Mesendoderm (in vitro differentiated cells): ENCODE data around the gene VSIG2.

Source experiments
- DNase-seq: peaks from one replicate; pipeline ENCODE4 v3.0.0; 2013
- H2AK5ac ChIP-seq: 2 replicates; pipeline ENCODE4 v1.6.1; 2013; ENCODE audit warnings: low read length, inconsistent platforms
- H2BK120ac ChIP-seq: 2 replicates; pipeline ENCODE4 v1.6.1; 2013; ENCODE audit warnings: low read depth, mild to moderate bottlenecking, low read length, moderate library complexity, mixed read lengths
- H2BK15ac ChIP-seq: replicated peaks from 2 replicates; pipeline ENCODE4 v1.6.1; 2013; ENCODE audit warnings: low read depth, mild to moderate bottlenecking, moderate library complexity
- H2BK5ac ChIP-seq: 2 replicates; pipeline ENCODE4 v1.6.1; 2013; ENCODE audit warnings: low read length, inconsistent platforms
- H3K18ac ChIP-seq: 2 replicates; pipeline ENCODE4 v1.6.1; 2013; ENCODE audit warnings: mild to moderate bottlenecking, low read length, mixed read lengths
- H3K23ac ChIP-seq: one replicate; pipeline ENCODE4 v1.6.1; 2013; ENCODE audit warnings: low read length
- H3K27ac ChIP-seq: 2 replicates; pipeline ENCODE4 v1.5.1; 2013; ENCODE audit warnings: low read depth, mild to moderate bottlenecking, inconsistent platforms, low read length, moderate library complexity
- H3K27me3 ChIP-seq: 2 replicates; pipeline ENCODE4 v1.6.1; 2013; ENCODE audit warnings: low read length, control low read depth, mild to moderate bottlenecking, inconsistent platforms; ENCODE audit not compliant: insufficient read depth, poor library complexity
- H3K36me3 ChIP-seq: 2 replicates; pipeline ENCODE4 v1.6.1; 2013; ENCODE audit warnings: low read length, inconsistent platforms; ENCODE audit not compliant: control insufficient read depth, insufficient read depth
- H3K4ac ChIP-seq: one replicate; pipeline ENCODE4 v1.6.1; 2013; ENCODE audit warnings: low read depth, mild to moderate bottlenecking, low read length, moderate library complexity
- H3K4me1 ChIP-seq: 2 replicates; pipeline ENCODE4 v1.6.1; 2013; ENCODE audit warnings: low read depth, low read length, inconsistent platforms; ENCODE audit not compliant: control insufficient read depth
- H3K4me2 ChIP-seq: 2 replicates; pipeline ENCODE4 v1.6.1; 2013; ENCODE audit warnings: low read length
- H3K4me3 ChIP-seq: 2 replicates; pipeline ENCODE4 v1.5.1; 2013; ENCODE audit warnings: mild to moderate bottlenecking, low read length
- H3K56ac ChIP-seq: one replicate; pipeline ENCODE4 v1.6.1; 2013; ENCODE audit warnings: low read length
- H3K79me1 ChIP-seq: 2 replicates; pipeline ENCODE4 v1.6.1; 2013; ENCODE audit warnings: low read length, inconsistent platforms
- H3K79me2 ChIP-seq: 2 replicates; pipeline ENCODE4 v1.6.1; 2013; ENCODE audit warnings: mild to moderate bottlenecking, low read length; ENCODE audit not compliant: control insufficient read depth, insufficient read depth
- H3K9ac ChIP-seq: 2 replicates; pipeline ENCODE4 v1.6.1; 2013; ENCODE audit warnings: low read length, inconsistent platforms
- H4K5ac ChIP-seq: one replicate; pipeline ENCODE4 v1.6.1; 2013; ENCODE audit warnings: low read length
- H4K8ac ChIP-seq: one replicate; pipeline ENCODE4 v1.6.1; 2013; ENCODE audit warnings: low read depth, mild to moderate bottlenecking, control low read depth, low read length, moderate library complexity
- WGBS: extraction: QIAGEN DNeasy Blood & Tissue Kit; methylation state at CpG from one replicate; pipeline ENCODE4 v1.1.7; 2013; ENCODE audit warnings: low lambda C conversion rate, missing lambda C conversion rate; ENCODE audit not compliant: insufficient coverage; ENCODE audit errors: extremely low coverage; 5-methylcytosine and 5-hydroxymethylcytosine counted together

Gene VSIG2

DNA sequence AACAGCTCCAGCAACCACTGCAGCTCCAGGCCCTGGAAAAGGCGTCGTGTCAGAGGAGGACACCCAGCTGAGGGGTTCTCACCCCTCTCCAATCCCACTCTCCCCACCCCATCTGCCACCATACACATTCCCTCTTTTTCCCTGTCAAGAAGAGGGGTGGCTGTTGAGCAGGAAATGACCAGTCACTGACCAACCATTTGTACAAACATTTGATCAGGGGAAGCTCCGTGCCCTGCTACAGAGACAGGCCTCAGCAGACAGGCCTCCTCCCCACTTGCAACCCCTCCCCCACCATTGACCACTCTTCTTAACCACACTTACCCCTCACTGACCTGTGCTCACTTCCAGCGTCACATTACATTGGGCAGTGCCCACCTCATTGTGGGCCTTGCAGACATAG is 2.3 kb upstream of the VSIG2 start:
- no peak overlapping the region for H3K18ac ChIP-seq
- H3K79me2 ChIP-seq: no peaks in the 10 kb centered on the region
- H3K4me1 ChIP-seq: peaks cover 4% of the 10 kb centered on the region
- WGBS: no CpG with 5 or more reads among the region's 4 CpGs
- H2BK5ac ChIP-seq: no peak overlapping the region
- H3K27me3 ChIP-seq: peaks cover 74% of the 10 kb centered on the region
- H3K27ac ChIP-seq: no peak overlapping the region
- no peak overlapping the region for H3K23ac ChIP-seq
- DNase-seq: no peak
- H2AK5ac ChIP-seq: no peak overlapping the region
- H3K4me3 ChIP-seq: no peak overlapping the region
- no peak overlapping the region for H4K8ac ChIP-seq
- H3K9ac ChIP-seq: no peak overlapping the region
- H2BK15ac ChIP-seq: no peak overlapping the region
- no peak overlapping the region for H2BK120ac ChIP-seq
- H3K56ac ChIP-seq: no peak overlapping the region
- no peak overlapping the region for H3K4ac ChIP-seq
- H3K36me3 ChIP-seq: no peaks in the 10 kb centered on the region
- no peak overlapping the region for H3K4me2 ChIP-seq
- no peak overlapping the region for H4K5ac ChIP-seq
- H3K79me1 ChIP-seq: no peaks in the 10 kb centered on the region

DNA sequence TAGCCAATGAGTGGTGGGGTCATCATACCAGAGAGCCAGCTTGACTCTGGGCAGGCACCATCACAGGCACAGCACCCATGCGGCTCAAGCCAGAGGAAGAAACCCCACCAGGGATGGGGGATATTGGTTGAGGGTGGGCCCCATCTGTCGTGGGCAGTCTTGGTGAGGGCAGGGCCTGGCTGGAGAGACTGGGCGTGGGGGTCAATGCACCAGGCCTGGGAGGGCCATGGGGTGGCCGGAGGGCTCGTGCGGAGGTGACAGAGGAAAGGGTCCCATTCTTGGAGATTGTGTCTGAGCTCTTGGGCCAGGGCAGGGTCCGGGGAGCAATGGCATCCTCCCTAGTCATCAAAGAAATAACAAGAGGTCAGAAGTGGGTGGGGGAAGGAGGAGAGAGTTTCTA is 1.6 kb upstream of the VSIG2 start:
- no peak overlapping the region for H3K18ac ChIP-seq
- no peak for DNase-seq
- no peaks in the 10 kb centered on the region for H3K79me1 ChIP-seq
- no peak overlapping the region for H3K56ac ChIP-seq
- peaks cover 74% of the 10 kb centered on the region for H3K27me3 ChIP-seq
- no peaks in the 10 kb centered on the region for H3K79me2 ChIP-seq
- H4K8ac ChIP-seq: no peak overlapping the region
- H2BK15ac ChIP-seq: no peak overlapping the region
- H2AK5ac ChIP-seq: no peak overlapping the region
- H3K4me2 ChIP-seq: no peak overlapping the region
- H2BK5ac ChIP-seq: no peak overlapping the region
- no CpG with 5 or more reads among the region's 7 CpGs for WGBS
- H3K9ac ChIP-seq: no peak overlapping the region
- peaks cover 4% of the 10 kb centered on the region for H3K4me1 ChIP-seq
- no peak overlapping the region for H3K27ac ChIP-seq
- H4K5ac ChIP-seq: no peak overlapping the region
- no peak overlapping the region for H3K4me3 ChIP-seq
- no peak overlapping the region for H3K23ac ChIP-seq
- H3K36me3 ChIP-seq: no peaks in the 10 kb centered on the region
- no peak overlapping the region for H3K4ac ChIP-seq
- H2BK120ac ChIP-seq: no peak overlapping the region

GRCh38 chr11:124753205-124753604 is 1.1 kb upstream of the VSIG2 start:
- peaks cover 4% of the 10 kb centered on the region for H3K4me1 ChIP-seq
- H4K8ac ChIP-seq: no peak overlapping the region
- H3K36me3 ChIP-seq: no peaks in the 10 kb centered on the region
- H3K4ac ChIP-seq: no peak overlapping the region
- no peak overlapping the region for H3K23ac ChIP-seq
- no peak overlapping the region for H3K4me3 ChIP-seq
- H4K5ac ChIP-seq: no peak overlapping the region
- no peak overlapping the region for H2BK15ac ChIP-seq
- no peak overlapping the region for H2BK120ac ChIP-seq
- no peaks in the 10 kb centered on the region for H3K79me1 ChIP-seq
- peaks cover 77% of the 10 kb centered on the region for H3K27me3 ChIP-seq
- H3K9ac ChIP-seq: no peak overlapping the region
- no peak overlapping the region for H2BK5ac ChIP-seq
- DNase-seq: no peak
- H3K79me2 ChIP-seq: no peaks in the 10 kb centered on the region
- H3K4me2 ChIP-seq: no peak overlapping the region
- no peak overlapping the region for H2AK5ac ChIP-seq
- H3K56ac ChIP-seq: no peak overlapping the region
- no peak overlapping the region for H3K18ac ChIP-seq
- H3K27ac ChIP-seq: no peak overlapping the region

DNA sequence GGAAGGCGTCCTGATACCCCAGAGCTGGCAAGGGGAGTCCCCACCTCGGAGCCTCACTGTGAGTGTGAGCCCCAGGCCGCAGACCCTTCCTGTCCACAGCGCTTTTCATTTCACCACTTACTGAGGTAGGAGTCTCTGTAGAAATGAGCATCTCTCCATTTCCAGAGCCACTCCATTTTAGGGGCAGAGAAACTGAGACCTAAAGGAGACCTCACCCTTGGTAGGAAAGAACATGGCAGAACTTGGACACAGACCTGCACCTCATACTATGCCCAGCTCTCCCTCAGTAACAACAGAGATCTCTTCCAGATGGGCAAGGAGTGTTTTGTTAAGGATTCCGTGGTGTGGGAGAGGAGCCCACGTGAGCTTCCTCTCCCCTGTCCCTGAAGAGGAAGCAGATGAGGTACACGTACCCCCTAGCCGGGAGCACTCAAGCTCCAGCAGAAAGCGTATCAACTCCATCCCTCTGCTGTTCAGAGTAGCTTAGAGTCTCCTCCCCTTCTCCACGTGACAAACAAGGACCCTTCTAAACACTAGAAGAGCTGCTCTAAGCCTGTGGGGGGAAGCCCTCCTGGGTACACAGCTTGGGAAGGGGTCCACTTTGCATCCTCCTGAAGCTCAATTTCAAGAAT is 532 bp upstream of the VSIG2 start:
- H2BK15ac ChIP-seq: no peak overlapping the region
- no peak overlapping the region for H3K4me3 ChIP-seq
- H3K9ac ChIP-seq: peak overlapping the region; percentile 51
- H3K56ac ChIP-seq: peak overlapping the region; percentile 42
- H2BK5ac ChIP-seq: no peak overlapping the region
- no peaks in the 10 kb centered on the region for H3K36me3 ChIP-seq
- no CpG with 5 or more reads among the region's 10 CpGs for WGBS
- H3K4me2 ChIP-seq: peak overlapping the region; percentile 75
- no peak overlapping the region for H4K5ac ChIP-seq
- no peak overlapping the region for H3K18ac ChIP-seq
- peaks cover 77% of the 10 kb centered on the region for H3K27me3 ChIP-seq
- H2BK120ac ChIP-seq: no peak overlapping the region
- H3K23ac ChIP-seq: no peak overlapping the region
- H3K79me2 ChIP-seq: no peaks in the 10 kb centered on the region
- peaks cover 4% of the 10 kb centered on the region for H3K4me1 ChIP-seq
- no peak overlapping the region for H2AK5ac ChIP-seq
- no peaks in the 10 kb centered on the region for H3K79me1 ChIP-seq
- no peak overlapping the region for H4K8ac ChIP-seq
- no peak overlapping the region for H3K4ac ChIP-seq
- H3K27ac ChIP-seq: no peak overlapping the region
- no peak for DNase-seq

DNA sequence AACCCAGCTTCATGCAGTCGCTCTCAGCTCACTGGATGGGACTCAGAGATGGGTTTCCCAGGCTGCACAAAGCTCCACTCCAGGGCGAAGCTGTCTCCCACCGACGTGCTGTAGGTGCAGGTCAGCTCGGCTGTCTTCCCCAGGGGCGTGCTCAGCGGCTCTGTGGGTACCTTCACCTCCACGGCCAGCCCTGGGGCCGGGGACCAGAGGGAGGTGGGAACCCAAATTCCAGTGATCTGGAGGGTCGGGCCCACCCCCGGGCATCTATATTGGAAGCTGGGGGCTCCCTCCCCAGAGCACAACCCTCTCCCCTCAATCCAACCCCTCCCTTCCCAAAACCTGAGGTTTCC is 689 bp downstream of the VSIG2 start:
- WGBS: no CpG with 5 or more reads among the region's 11 CpGs
- Histone ChIP-seq H2BK120ac (no peak overlapping the region), H3K56ac (no peak overlapping the region), H3K79me1 (no peaks in the 10 kb centered on the region), H3K4ac (no peak overlapping the region), H3K4me3 (no peak overlapping the region), H3K18ac (no peak overlapping the region), H3K4me1 (peaks cover 4% of the 10 kb centered on the region), H3K79me2 (no peaks in the 10 kb centered on the region), H3K27ac (no peak overlapping the region), H2BK15ac (no peak overlapping the region), H3K36me3 (no peaks in the 10 kb centered on the region), H2BK5ac (no peak overlapping the region), H3K9ac (no peak overlapping the region), H3K27me3 (peaks cover 72% of the 10 kb centered on the region), H3K23ac (no peak overlapping the region), H4K5ac (no peak overlapping the region), H3K4me2 (no peak overlapping the region), H4K8ac (no peak overlapping the region), H2AK5ac (no peak overlapping the region)
- DNase-seq: no peak

DNA sequence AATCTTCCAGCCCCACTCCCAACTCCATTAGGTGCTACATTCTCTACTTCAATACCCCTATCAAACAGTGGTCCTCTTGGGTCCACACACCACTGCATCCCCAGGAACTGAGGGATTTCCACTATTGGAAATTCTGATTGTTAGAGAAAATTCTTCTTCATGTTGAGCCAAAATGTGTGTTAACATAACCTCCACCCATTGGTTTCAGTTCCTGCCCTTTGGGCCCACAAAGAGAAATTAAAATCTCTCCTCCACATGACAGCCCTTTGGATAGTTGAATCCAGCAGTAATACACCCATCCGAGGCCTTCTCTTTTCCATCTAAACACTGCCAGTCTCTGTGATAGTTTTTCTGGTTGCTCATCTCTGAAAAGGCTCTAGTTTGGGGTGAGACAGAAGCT is 2.1 kb downstream of the VSIG2 start:
- Histone ChIP-seq H3K4me1 (peaks cover 4% of the 10 kb centered on the region), H3K56ac (no peak overlapping the region), H3K4ac (no peak overlapping the region), H3K36me3 (no peaks in the 10 kb centered on the region), H2BK15ac (no peak overlapping the region), H2BK5ac (no peak overlapping the region), H3K23ac (no peak overlapping the region), H3K79me2 (no peaks in the 10 kb centered on the region), H3K4me2 (no peak overlapping the region), H2BK120ac (no peak overlapping the region), H2AK5ac (no peak overlapping the region), H3K79me1 (no peaks in the 10 kb centered on the region), H3K9ac (no peak overlapping the region), H3K27me3 (peaks cover 75% of the 10 kb centered on the region), H3K4me3 (no peak overlapping the region), H4K8ac (no peak overlapping the region), H3K18ac (no peak overlapping the region), H4K5ac (no peak overlapping the region), H3K27ac (no peak overlapping the region)
- no CpG with 5 or more reads among the region's 1 CpG for WGBS
- DNase-seq: no peak
